Subcutaneous abdominal adipose tissue (tissue), 5 donors: ENCODE results near the gene SBSN.

Experiments used
- H3K27ac ChIP-seq: one replicate; pipeline ENCODE4 v1.7.0; 2013; ENCODE audit warnings: low read depth, mild to moderate bottlenecking, inconsistent platforms, low read length, moderate library complexity
- H3K27me3 ChIP-seq, 5 donors: one replicate each; pipeline ENCODE4 v1.7.0; 2013; ENCODE audit warnings: low read length in 5 of 5, inconsistent platforms in 1 of 5; ENCODE audit not compliant: control insufficient read depth in 5 of 5, insufficient read depth in 4 of 5
- H3K36me3 ChIP-seq, 5 donors: one replicate each; pipeline ENCODE4 v1.7.0; 2013; ENCODE audit warnings: low read length in 5 of 5; ENCODE audit not compliant: control insufficient read depth in 5 of 5, insufficient read depth in 5 of 5
- H3K4me1 ChIP-seq, 5 donors: one replicate each; pipeline ENCODE4 v1.7.0; 2013; ENCODE audit warnings: low read length in 5 of 5, mild to moderate bottlenecking in 3 of 5, moderate library complexity in 1 of 5; ENCODE audit not compliant: control insufficient read depth in 5 of 5, insufficient read depth in 5 of 5
- H3K4me3 ChIP-seq, 5 donors: one replicate each; pipeline ENCODE4 v1.7.0; 2013; ENCODE audit warnings: low read length in 5 of 5, low read depth in 1 of 5
- H3K9ac ChIP-seq, 5 donors: one replicate each; pipeline ENCODE4 v1.7.0; 2013; ENCODE audit warnings: low read length in 5 of 5, mild to moderate bottlenecking in 4 of 5, moderate library complexity in 3 of 5
- H3K9me3 ChIP-seq, 5 donors: one replicate each; pipeline ENCODE4 v1.7.0; 2013; ENCODE audit warnings: low read length in 5 of 5; ENCODE audit not compliant: control insufficient read depth in 5 of 5
- donor health status: healthy.
- donor health status: healthy.
- donor health status: healthy.
- donor health status: healthy.
- donor health status: healthy.

Gene SBSN

GRCh38 chr19:35528218-35529038 is at the start of gene SBSN:
Gene SBSN, minus strand, starts transcription at chr19:35528311. Its CDS starts 30 bp downstream, at chr19:35528281.
- H3K9ac ChIP-seq: no peak within 1 kb of the TSS
- no peaks in the 10 kb centered on the region for H3K9me3 ChIP-seq
- H3K4me1 ChIP-seq: peaks cover 0 to 8% (median 2%) of the 10 kb centered on the region in 5 donors
- H3K36me3 ChIP-seq: no peaks in the 10 kb centered on the region
- H3K27me3 ChIP-seq: peaks cover 21 to 60% (median 53%) of the 10 kb centered on the region in 5 donors
- H3K27ac ChIP-seq: no peak within 1 kb of the TSS
- no peak within 1 kb of the TSS for H3K4me3 ChIP-seq

- Histone ChIP-seq H3K9ac (no peak overlapping the region), H3K4me1 (no peaks in the 10 kb centered on the region), H3K27me3 (peaks cover 5 to 24% (median 9%) of the 10 kb centered on the region in 5 donors), H3K9me3 (peaks cover 7 to 16% (median 11%) of the 10 kb centered on the region in 5 donors), H3K27ac (no peak overlapping the region), H3K36me3 (no peaks in the 10 kb centered on the region), H3K4me3 (no peak overlapping the region)
Observed at GRCh38 chr19:35571406-35571965, 43.4 kb upstream of the SBSN start.

- no peak overlapping the region for H3K4me3 ChIP-seq
- no peaks in the 10 kb centered on the region for H3K36me3 ChIP-seq
- H3K27me3 ChIP-seq: peaks cover 5 to 36% (median 19%) of the 10 kb centered on the region in 5 donors
- no peak overlapping the region for H3K9ac ChIP-seq
- H3K4me1 ChIP-seq: no peaks in the 10 kb centered on the region
- H3K9me3 ChIP-seq: no peaks in the 10 kb centered on the region
- no peak overlapping the region for H3K27ac ChIP-seq
Observed at GRCh38 chr19:35569281-35569781, 41.2 kb upstream of the SBSN start.

GRCh38 chr19:35566738-35567137 is 38.6 kb upstream of the SBSN start:
- Histone ChIP-seq H3K4me3 (no peak overlapping the region), H3K36me3 (no peaks in the 10 kb centered on the region), H3K9ac (no peak overlapping the region), H3K27ac (no peak overlapping the region), H3K4me1 (no peaks in the 10 kb centered on the region), H3K9me3 (no peaks in the 10 kb centered on the region), H3K27me3 (peaks cover 5 to 44% (median 28%) of the 10 kb centered on the region in 5 donors)

GRCh38 chr19:35565016-35565856 is 37.1 kb upstream of the SBSN start:
- no peak overlapping the region for H3K27ac ChIP-seq
- peaks cover 5 to 50% (median 34%) of the 10 kb centered on the region in 5 donors for H3K27me3 ChIP-seq
- H3K36me3 ChIP-seq: no peaks in the 10 kb centered on the region
- H3K9ac ChIP-seq: no peak overlapping the region
- no peaks in the 10 kb centered on the region for H3K4me1 ChIP-seq
- no peak overlapping the region for H3K4me3 ChIP-seq
- H3K9me3 ChIP-seq: no peaks in the 10 kb centered on the region

- H3K27me3 ChIP-seq: peaks cover 11 to 54% (median 46%) of the 10 kb centered on the region in 5 donors
- H3K27ac ChIP-seq: no peak within 1 kb of the TSS
- H3K9ac ChIP-seq: no peak within 1 kb of the TSS
- H3K9me3 ChIP-seq: no peaks in the 10 kb centered on the region
- no peak within 1 kb of the TSS for H3K4me3 ChIP-seq
- H3K36me3 ChIP-seq: no peaks in the 10 kb centered on the region
- peaks cover 0 to 3% (median 2%) of the 10 kb centered on the region in 5 donors for H3K4me1 ChIP-seq
Observed at GRCh38 chr19:35563207-35563829, 35.2 kb upstream of the SBSN start, which contains the start of gene ATP4A. Gene ATP4A, minus strand, starts transcription at chr19:35563658. Its CDS starts 29 bp downstream, at chr19:35563629.

GRCh38 chr19:35562776-35563175 is 34.7 kb upstream of the SBSN start:
- Histone ChIP-seq H3K27me3 (peaks cover 14 to 58% (median 51%) of the 10 kb centered on the region in 5 donors), H3K36me3 (no peaks in the 10 kb centered on the region), H3K9ac (no peak overlapping the region), H3K4me3 (no peak overlapping the region), H3K27ac (no peak overlapping the region), H3K9me3 (no peaks in the 10 kb centered on the region), H3K4me1 (peaks cover 0 to 8% (median 7%) of the 10 kb centered on the region in 5 donors)

GRCh38 chr19:35562336-35562735 is 34.2 kb upstream of the SBSN start:
- Histone ChIP-seq H3K27me3 (peaks cover 17 to 61% (median 51%) of the 10 kb centered on the region in 5 donors), H3K4me3 (no peak overlapping the region), H3K27ac (no peak overlapping the region), H3K9ac (no peak overlapping the region), H3K9me3 (no peaks in the 10 kb centered on the region), H3K4me1 (peaks cover 0 to 11% (median 8%) of the 10 kb centered on the region in 5 donors), H3K36me3 (no peaks in the 10 kb centered on the region)

GRCh38 chr19:35561436-35561835 is 33.3 kb upstream of the SBSN start:
- no peak overlapping the region for H3K27ac ChIP-seq
- peaks cover 20 to 67% (median 52%) of the 10 kb centered on the region in 5 donors for H3K27me3 ChIP-seq
- peaks cover 0 to 11% (median 8%) of the 10 kb centered on the region in 5 donors for H3K4me1 ChIP-seq
- H3K9ac ChIP-seq: no peak overlapping the region
- no peak overlapping the region for H3K4me3 ChIP-seq
- H3K9me3 ChIP-seq: no peaks in the 10 kb centered on the region
- H3K36me3 ChIP-seq: no peaks in the 10 kb centered on the region
